WTC11 (cell line): Measurements from ENCODE around the gene WDR87.

ENCODE experiments used
- ATF1 ChIP-seq: sonication (generic); formaldehyde crosslinking; IDR thresholded peaks from 2 replicates; pipeline ENCODE4 v1.8.1; 2023; ENCODE audit warnings: mild to moderate bottlenecking, moderate library complexity, missing genetic modification reagents
- CREB1 ChIP-seq: sonication (generic); formaldehyde crosslinking; IDR thresholded peaks from 2 replicates; pipeline ENCODE4 v1.8.0; 2023; ENCODE audit warnings: mild to moderate bottlenecking, missing genetic modification reagents
- IRF2 ChIP-seq: sonication (generic); formaldehyde crosslinking; IDR thresholded peaks from 2 replicates; pipeline ENCODE4 v1.8.0; 2022; ENCODE audit warnings: low read depth, missing genetic modification reagents, borderline replicate concordance
- NFYB ChIP-seq: sonication (generic); formaldehyde crosslinking; conservative IDR thresholded peaks from 2 replicates; pipeline ENCODE4 v1.8.0; 2022; ENCODE audit warnings: low read depth, missing genetic modification reagents
- ZNF423 ChIP-seq: fragments of 250-450 bp; sonication (Bioruptor Pico); IDR thresholded peaks from 2 replicates; pipeline ENCODE4 v2.1.2; 2022; ENCODE audit warnings: mild to moderate bottlenecking, moderate library complexity
- TF ChIP-seq, protein P1 (sequence below): sonication (generic); formaldehyde crosslinking; IDR thresholded peaks from 2 replicates; pipeline ENCODE4 v1.8.1; 2023; ENCODE audit warnings: mild to moderate bottlenecking, missing genetic modification reagents, borderline replicate concordance
- TF ChIP-seq, protein P2 (sequence below): sonication (generic); formaldehyde crosslinking; IDR thresholded peaks from 2 replicates; pipeline ENCODE4 v1.8.0; 2022; ENCODE audit warnings: mild to moderate bottlenecking, missing genetic modification reagents
- TF ChIP-seq, protein P3 (sequence below): fragments of 200-600 bp; IDR thresholded peaks from 2 replicates; pipeline ENCODE4 v1.8.0; 2022; ENCODE audit warnings: antibody characterized with exemption
- TF ChIP-seq, protein P4 (sequence below): sonication (generic); formaldehyde crosslinking; conservative IDR thresholded peaks from 2 replicates; pipeline ENCODE4 v1.8.1; 2022; ENCODE audit warnings: mild to moderate bottlenecking, missing genetic modification reagents
- TF ChIP-seq, protein P5 (sequence below): sonication (generic); formaldehyde crosslinking; IDR thresholded peaks from 2 replicates; pipeline ENCODE4 v1.8.0; 2022; ENCODE audit warnings: mild to moderate bottlenecking, missing genetic modification reagents
- TF ChIP-seq, protein P6 (sequence below): sonication (generic); formaldehyde crosslinking; IDR thresholded peaks from 2 replicates; pipeline ENCODE4 v1.8.1; 2023; ENCODE audit warnings: mild to moderate bottlenecking, missing genetic modification reagents
- TF ChIP-seq, protein P7 (sequence below): sonication (generic); formaldehyde crosslinking; IDR thresholded peaks from 2 replicates; pipeline ENCODE4 v1.8.0; 2022; ENCODE audit warnings: missing genetic modification reagents
- TF ChIP-seq, protein P8 (sequence below): sonication (generic); formaldehyde crosslinking; IDR thresholded peaks from 2 replicates; pipeline ENCODE4 v1.8.1; 2022; ENCODE audit warnings: low read depth, missing genetic modification reagents, borderline replicate concordance

DNA sequence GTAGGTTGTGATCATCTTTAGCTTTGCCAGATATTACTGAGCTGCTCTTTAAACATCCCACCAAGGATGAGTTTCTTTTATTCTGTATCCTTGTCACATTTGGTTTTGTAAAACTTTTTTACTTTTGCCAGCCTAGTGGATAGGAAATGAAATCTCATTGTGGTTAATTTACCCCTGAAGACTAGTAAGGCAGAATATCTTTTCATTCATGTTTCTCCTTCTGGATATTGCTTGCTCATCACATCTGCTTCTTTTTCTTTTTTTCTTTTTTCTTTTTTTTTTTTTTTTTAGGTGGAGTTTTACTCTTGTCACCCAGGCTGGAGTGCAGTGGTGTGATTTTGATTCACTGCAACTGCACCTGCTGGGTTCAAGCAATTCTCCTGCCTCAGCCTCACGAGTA is 32.0 kb upstream of the WDR87 start:
- TF ChIP-seq, protein P1, sequence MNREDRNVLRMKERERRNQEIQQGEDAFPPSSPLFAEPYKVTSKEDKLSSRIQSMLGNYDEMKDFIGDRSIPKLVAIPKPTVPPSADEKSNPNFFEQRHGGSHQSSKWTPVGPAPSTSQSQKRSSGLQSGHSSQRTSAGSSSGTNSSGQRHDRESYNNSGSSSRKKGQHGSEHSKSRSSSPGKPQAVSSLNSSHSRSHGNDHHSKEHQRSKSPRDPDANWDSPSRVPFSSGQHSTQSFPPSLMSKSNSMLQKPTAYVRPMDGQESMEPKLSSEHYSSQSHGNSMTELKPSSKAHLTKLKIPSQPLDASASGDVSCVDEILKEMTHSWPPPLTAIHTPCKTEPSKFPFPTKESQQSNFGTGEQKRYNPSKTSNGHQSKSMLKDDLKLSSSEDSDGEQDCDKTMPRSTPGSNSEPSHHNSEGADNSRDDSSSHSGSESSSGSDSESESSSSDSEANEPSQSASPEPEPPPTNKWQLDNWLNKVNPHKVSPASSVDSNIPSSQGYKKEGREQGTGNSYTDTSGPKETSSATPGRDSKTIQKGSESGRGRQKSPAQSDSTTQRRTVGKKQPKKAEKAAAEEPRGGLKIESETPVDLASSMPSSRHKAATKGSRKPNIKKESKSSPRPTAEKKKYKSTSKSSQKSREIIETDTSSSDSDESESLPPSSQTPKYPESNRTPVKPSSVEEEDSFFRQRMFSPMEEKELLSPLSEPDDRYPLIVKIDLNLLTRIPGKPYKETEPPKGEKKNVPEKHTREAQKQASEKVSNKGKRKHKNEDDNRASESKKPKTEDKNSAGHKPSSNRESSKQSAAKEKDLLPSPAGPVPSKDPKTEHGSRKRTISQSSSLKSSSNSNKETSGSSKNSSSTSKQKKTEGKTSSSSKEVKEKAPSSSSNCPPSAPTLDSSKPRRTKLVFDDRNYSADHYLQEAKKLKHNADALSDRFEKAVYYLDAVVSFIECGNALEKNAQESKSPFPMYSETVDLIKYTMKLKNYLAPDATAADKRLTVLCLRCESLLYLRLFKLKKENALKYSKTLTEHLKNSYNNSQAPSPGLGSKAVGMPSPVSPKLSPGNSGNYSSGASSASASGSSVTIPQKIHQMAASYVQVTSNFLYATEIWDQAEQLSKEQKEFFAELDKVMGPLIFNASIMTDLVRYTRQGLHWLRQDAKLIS = no peak
- TF ChIP-seq, protein P2, sequence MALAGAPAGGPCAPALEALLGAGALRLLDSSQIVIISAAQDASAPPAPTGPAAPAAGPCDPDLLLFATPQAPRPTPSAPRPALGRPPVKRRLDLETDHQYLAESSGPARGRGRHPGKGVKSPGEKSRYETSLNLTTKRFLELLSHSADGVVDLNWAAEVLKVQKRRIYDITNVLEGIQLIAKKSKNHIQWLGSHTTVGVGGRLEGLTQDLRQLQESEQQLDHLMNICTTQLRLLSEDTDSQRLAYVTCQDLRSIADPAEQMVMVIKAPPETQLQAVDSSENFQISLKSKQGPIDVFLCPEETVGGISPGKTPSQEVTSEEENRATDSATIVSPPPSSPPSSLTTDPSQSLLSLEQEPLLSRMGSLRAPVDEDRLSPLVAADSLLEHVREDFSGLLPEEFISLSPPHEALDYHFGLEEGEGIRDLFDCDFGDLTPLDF = no peak
- TF ChIP-seq, protein P3, sequence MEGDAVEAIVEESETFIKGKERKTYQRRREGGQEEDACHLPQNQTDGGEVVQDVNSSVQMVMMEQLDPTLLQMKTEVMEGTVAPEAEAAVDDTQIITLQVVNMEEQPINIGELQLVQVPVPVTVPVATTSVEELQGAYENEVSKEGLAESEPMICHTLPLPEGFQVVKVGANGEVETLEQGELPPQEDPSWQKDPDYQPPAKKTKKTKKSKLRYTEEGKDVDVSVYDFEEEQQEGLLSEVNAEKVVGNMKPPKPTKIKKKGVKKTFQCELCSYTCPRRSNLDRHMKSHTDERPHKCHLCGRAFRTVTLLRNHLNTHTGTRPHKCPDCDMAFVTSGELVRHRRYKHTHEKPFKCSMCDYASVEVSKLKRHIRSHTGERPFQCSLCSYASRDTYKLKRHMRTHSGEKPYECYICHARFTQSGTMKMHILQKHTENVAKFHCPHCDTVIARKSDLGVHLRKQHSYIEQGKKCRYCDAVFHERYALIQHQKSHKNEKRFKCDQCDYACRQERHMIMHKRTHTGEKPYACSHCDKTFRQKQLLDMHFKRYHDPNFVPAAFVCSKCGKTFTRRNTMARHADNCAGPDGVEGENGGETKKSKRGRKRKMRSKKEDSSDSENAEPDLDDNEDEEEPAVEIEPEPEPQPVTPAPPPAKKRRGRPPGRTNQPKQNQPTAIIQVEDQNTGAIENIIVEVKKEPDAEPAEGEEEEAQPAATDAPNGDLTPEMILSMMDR = no peak
- TF ChIP-seq ATF1 (no peak), CREB1 (CRISPR knock-in tag) (no peak), ZNF423 (CRISPR knock-in tag) (no peak), IRF2 (CRISPR knock-in tag) (no peak), NFYB (CRISPR knock-in tag) (no peak)
- TF ChIP-seq, protein P4, sequence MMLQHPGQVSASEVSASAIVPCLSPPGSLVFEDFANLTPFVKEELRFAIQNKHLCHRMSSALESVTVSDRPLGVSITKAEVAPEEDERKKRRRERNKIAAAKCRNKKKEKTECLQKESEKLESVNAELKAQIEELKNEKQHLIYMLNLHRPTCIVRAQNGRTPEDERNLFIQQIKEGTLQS = no peak
- TF ChIP-seq, protein P5, sequence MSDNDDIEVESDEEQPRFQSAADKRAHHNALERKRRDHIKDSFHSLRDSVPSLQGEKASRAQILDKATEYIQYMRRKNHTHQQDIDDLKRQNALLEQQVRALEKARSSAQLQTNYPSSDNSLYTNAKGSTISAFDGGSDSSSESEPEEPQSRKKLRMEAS (CRISPR knock-in tag) = no peak
- TF ChIP-seq, protein P6, sequence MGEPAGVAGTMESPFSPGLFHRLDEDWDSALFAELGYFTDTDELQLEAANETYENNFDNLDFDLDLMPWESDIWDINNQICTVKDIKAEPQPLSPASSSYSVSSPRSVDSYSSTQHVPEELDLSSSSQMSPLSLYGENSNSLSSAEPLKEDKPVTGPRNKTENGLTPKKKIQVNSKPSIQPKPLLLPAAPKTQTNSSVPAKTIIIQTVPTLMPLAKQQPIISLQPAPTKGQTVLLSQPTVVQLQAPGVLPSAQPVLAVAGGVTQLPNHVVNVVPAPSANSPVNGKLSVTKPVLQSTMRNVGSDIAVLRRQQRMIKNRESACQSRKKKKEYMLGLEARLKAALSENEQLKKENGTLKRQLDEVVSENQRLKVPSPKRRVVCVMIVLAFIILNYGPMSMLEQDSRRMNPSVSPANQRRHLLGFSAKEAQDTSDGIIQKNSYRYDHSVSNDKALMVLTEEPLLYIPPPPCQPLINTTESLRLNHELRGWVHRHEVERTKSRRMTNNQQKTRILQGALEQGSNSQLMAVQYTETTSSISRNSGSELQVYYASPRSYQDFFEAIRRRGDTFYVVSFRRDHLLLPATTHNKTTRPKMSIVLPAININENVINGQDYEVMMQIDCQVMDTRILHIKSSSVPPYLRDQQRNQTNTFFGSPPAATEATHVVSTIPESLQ = no peak
- TF ChIP-seq, protein P7, sequence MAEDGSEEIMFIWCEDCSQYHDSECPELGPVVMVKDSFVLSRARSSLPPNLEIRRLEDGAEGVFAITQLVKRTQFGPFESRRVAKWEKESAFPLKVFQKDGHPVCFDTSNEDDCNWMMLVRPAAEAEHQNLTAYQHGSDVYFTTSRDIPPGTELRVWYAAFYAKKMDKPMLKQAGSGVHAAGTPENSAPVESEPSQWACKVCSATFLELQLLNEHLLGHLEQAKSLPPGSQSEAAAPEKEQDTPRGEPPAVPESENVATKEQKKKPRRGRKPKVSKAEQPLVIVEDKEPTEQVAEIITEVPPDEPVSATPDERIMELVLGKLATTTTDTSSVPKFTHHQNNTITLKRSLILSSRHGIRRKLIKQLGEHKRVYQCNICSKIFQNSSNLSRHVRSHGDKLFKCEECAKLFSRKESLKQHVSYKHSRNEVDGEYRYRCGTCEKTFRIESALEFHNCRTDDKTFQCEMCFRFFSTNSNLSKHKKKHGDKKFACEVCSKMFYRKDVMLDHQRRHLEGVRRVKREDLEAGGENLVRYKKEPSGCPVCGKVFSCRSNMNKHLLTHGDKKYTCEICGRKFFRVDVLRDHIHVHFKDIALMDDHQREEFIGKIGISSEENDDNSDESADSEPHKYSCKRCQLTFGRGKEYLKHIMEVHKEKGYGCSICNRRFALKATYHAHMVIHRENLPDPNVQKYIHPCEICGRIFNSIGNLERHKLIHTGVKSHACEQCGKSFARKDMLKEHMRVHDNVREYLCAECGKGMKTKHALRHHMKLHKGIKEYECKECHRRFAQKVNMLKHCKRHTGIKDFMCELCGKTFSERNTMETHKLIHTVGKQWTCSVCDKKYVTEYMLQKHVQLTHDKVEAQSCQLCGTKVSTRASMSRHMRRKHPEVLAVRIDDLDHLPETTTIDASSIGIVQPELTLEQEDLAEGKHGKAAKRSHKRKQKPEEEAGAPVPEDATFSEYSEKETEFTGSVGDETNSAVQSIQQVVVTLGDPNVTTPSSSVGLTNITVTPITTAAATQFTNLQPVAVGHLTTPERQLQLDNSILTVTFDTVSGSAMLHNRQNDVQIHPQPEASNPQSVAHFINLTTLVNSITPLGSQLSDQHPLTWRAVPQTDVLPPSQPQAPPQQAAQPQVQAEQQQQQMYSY (CRISPR knock-in tag) = no peak
- TF ChIP-seq, protein P8, sequence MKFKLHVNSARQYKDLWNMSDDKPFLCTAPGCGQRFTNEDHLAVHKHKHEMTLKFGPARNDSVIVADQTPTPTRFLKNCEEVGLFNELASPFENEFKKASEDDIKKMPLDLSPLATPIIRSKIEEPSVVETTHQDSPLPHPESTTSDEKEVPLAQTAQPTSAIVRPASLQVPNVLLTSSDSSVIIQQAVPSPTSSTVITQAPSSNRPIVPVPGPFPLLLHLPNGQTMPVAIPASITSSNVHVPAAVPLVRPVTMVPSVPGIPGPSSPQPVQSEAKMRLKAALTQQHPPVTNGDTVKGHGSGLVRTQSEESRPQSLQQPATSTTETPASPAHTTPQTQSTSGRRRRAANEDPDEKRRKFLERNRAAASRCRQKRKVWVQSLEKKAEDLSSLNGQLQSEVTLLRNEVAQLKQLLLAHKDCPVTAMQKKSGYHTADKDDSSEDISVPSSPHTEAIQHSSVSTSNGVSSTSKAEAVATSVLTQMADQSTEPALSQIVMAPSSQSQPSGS (CRISPR knock-in tag) = no peak
